ENCODE data around the gene FOXA3. TPM values are rescaled to one million over a fixed set of nuclear protein-coding genes. Genes with fewer than 3 reads are reported as not detected.

FOXA3 gene
- total RNA-seq, 2 experiments from 2014 or later, result 0.28 to 0.39 TPM

DNA sequence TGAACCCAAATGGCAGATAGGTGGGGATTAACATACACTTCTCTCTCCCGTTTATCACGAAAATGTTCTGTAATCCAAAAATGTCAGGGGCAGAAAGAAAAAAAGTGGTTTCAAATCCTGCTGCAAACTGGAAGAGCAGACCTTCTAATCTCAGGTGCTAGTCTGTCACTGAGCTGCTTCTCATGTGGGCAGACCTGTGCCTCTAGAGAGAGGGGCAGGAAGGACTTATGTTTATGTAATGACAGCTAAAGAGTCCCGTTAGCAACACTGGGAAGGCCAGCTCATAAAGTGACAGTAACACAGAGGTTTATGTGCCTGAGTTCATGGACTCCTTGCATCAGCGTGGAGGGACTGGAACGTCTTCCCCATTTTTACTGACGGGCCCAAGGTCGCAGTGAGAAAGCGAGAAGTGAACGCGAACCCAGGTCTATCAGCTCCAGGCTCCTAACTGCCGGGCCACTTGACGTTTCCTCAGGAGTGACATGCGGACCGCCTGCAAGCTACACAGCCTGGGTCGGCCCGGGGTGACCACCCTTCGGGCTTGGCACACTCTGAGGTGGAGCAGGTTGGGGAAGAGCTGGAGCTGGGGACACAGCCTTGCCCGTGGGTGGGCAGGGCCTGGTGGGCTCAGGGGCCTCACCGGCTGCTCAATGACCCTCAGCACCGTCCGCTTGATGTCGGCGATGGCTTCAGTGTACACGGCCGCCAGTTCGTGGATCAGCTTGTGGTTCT lies 39.4 kb upstream of the FOXA3 start:
- peaks cover 21% of the 10 kb centered on the region for H3K36me3 Mint-ChIP-seq
- H3K4me3 Mint-ChIP-seq, result no peak overlapping the region
- no peaks in the 10 kb centered on the region for H3K27me3 Mint-ChIP-seq
- H3K9me3 Mint-ChIP-seq, result no peaks in the 10 kb centered on the region
- no peak for DNase-seq
- H3K4me1 Mint-ChIP-seq, result peaks cover 3% of the 10 kb centered on the region
- no peak overlapping the region for H3K27ac Mint-ChIP-seq

DNA sequence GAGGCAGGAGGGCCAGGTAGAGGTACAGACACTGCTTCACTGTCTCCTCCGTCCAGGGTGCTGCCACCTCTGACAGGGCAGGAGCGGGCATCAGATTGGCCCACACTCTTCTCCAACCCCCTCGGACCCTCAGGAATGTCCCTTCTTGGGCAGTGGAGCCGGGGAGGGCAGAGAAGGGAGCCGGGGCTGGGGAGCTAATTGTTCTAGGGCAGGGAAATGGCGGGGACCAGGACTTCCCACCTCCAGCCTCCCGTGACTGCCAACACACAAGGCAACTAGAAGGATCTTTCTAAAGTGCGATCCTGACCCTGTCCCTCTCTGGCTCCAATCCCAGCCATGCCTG lies 38.9 kb upstream of the FOXA3 start:
- H3K9me3 Mint-ChIP-seq, result no peaks in the 10 kb centered on the region
- H3K27ac Mint-ChIP-seq, result no peak overlapping the region
- peaks cover 2% of the 10 kb centered on the region for H3K4me1 Mint-ChIP-seq
- H3K27me3 Mint-ChIP-seq, result no peaks in the 10 kb centered on the region
- DNase-seq, result no peak
- peaks cover 22% of the 10 kb centered on the region for H3K36me3 Mint-ChIP-seq
- H3K4me3 Mint-ChIP-seq, result no peak overlapping the region

DNA sequence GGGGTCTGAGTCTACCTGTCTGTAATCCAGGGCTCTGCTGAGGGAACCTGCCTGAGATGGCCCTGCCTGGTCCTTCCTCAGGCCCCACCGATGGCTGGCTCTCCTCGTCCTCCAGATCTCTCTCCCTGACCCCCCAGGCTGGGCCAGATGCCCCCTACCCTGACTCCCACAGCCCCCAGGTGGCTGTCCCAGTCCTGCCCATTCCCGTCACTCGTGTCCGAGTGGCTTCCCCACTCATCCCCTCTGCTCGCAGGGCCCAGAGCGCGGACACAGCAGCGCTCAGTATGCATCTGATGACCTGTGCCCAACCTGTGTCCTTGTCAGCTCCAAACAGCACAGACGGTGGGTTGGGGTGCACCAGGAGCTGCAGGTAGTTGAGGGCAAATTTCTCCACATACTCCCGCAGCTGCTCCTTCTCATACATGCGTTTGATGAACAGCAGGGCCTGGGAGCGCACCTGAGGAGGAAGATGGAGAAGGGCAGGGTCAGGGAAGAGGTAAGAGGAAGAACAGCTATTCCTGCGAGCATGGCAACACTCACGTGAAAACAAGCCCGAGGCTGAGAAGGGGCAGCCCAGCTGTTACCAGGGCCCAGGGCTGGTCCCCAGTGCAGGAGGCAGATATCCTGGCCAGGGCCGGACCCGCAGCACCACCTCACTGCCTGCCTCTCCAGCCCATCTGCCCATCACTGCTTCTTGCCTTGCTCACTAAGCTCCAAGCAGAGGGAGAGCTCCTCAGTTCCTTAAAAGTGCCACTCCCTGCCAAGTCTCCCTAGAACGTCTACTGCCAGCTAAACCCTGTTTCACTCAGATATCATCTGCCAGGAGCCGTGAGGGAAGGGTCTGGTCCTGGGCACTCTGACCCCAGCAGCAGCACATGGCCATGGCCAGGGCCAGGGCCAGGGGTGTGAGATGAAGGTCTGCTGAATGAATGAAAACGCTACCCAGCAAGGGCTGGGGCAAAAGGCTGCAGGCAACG lies 37.9 kb upstream of the FOXA3 start:
- no peak for DNase-seq
- peaks cover 1% of the 10 kb centered on the region for H3K4me1 Mint-ChIP-seq
- H3K9me3 Mint-ChIP-seq, result no peaks in the 10 kb centered on the region
- no peak overlapping the region for H3K27ac Mint-ChIP-seq
- no peaks in the 10 kb centered on the region for H3K27me3 Mint-ChIP-seq
- peaks cover 29% of the 10 kb centered on the region for H3K36me3 Mint-ChIP-seq
- no peak overlapping the region for H3K4me3 Mint-ChIP-seq

DNA sequence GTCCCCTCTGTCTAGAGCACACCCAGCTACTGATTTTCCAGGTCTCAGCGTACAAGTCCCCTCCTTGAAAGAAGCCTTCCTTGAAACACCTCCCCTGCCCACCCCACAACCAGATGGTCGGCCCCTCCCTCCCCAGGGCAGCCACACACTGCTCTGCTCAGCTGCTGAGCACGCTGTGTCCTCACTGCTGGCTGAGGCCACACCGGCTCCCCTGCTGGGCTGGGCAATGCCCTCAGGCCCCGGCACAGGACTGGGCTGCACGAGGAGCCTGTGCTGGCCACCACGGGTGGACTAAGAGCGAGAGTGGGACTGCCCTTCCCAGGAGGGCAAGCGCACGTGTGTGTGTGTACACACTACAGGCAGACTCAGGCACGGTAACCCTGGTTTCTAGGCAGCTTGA lies 37.2 kb upstream of the FOXA3 start:
- Mint-ChIP-seq H3K27ac (no peak overlapping the region), H3K36me3 (peaks cover 33% of the 10 kb centered on the region), H3K9me3 (no peaks in the 10 kb centered on the region), H3K4me3 (no peak overlapping the region), H3K27me3 (no peaks in the 10 kb centered on the region), H3K4me1 (peaks cover 3% of the 10 kb centered on the region)
- no peak for DNase-seq

DNA sequence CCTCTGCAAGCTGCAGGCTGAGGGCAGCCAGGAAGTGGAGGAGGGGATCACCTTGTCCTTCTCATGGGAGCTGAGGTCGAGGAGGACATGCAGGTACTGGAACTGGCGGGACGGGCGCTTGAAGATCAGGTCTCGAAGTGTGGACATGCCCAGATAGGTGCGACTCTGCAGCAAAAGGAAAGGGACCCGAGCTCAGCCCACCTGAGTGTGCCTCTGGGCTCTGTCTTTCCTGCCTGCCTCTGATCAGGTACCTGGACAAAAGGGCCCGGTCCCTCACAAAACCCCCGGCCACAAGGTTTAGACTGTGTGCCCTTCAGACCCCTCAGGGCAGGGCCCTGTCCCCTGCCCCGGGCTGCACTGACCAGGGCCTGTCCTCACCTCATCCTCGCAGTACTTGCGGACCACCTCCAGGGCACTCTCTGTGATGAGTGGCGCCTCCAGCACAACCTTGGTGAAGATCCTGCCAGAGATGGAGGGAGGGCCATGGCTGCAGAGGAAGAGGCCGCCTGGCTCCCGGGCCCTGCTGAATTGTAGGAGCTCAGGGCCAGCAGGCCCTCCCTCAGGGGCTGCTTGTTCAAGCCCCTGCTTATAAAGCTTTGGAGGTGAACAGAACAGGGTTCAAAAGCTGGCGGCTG lies 36.5 kb upstream of the FOXA3 start:
- no peaks in the 10 kb centered on the region for H3K9me3 Mint-ChIP-seq
- H3K4me3 Mint-ChIP-seq, result no peak overlapping the region
- peaks cover 38% of the 10 kb centered on the region for H3K36me3 Mint-ChIP-seq
- no peak for DNase-seq
- H3K4me1 Mint-ChIP-seq, result peaks cover 3% of the 10 kb centered on the region
- no peak overlapping the region for H3K27ac Mint-ChIP-seq
- no peaks in the 10 kb centered on the region for H3K27me3 Mint-ChIP-seq

DNA sequence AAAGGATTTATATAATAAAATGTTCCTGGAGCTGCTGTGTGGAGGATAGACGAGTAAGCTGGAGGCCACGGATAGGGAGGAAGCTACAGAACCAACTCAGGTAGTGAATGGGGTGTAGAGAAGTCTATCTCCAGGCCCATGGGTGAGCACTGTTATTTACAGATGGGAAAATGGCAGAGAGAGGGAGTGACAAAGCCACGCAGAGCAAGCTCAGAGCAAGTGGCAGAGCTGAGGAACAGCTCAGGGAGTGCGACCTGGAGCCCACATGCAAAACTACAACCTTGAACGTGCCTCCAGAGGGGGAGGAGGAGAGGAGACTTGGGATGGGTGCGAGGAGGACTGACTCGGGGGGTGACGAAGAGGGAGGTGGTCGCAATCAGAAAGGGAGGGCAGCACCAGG lies 35.6 kb upstream of the FOXA3 start:
- Mint-ChIP-seq H3K36me3 (peaks cover 38% of the 10 kb centered on the region), H3K4me3 (no peak overlapping the region), H3K27ac (no peak overlapping the region)

DNA sequence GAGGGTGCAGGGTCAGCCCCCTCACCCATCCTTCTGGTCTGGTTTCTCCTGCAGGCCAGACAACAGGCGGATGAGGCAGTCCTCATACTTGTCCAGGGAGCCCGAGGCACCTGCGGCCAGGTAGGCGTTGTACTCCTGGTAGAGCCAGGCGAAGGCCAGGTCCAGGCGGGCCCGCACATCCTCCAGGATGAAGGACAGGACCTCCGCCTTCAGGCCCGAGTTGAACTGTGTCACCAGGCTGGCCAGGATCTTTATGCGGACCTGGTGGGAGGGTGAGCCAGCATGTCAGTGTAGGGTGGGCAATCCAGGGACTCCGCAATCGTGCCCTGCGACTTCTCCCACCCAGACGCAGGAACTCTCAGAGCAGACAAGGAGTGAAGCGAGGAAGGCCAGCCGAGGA lies 35.2 kb upstream of the FOXA3 start:
- H3K4me3 Mint-ChIP-seq, result no peak overlapping the region
- DNase-seq, result no peak
- no peaks in the 10 kb centered on the region for H3K9me3 Mint-ChIP-seq
- H3K4me1 Mint-ChIP-seq, result peaks cover 3% of the 10 kb centered on the region
- no peaks in the 10 kb centered on the region for H3K27me3 Mint-ChIP-seq
- peaks cover 38% of the 10 kb centered on the region for H3K36me3 Mint-ChIP-seq
- H3K27ac Mint-ChIP-seq, result no peak overlapping the region

More for the DNA sequence above, 35.6 kb upstream of the FOXA3 start:
- Mint-ChIP-seq H3K4me1 (peaks cover 3% of the 10 kb centered on the region), H3K9me3 (no peaks in the 10 kb centered on the region), H3K27me3 (no peaks in the 10 kb centered on the region)
- no peak for DNase-seq

DNA sequence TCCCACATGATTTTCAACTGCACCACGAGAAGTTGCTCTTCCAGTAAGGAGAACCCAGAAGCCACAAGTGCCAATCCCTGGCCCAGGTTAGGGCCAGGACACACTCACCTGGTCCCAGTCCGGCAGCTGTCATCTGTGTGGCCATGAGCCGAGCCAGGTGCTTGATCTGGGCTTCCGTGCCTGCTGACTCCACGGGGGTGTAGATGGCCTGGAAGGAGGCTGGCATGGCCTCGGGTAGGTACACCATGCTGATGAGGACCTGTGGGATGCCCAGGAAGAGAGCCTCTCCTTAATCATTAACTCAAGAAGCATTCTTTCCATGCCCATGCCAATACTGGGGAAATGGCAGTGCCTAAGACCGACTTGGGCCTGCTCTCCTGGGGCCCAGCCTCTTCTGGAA lies 29.2 kb upstream of the FOXA3 start:
- DNase-seq, result no peak
- Mint-ChIP-seq H3K4me1 (peaks cover 2% of the 10 kb centered on the region), H3K9me3 (no peaks in the 10 kb centered on the region), H3K27me3 (no peaks in the 10 kb centered on the region), H3K36me3 (peaks cover 52% of the 10 kb centered on the region), H3K27ac (no peak overlapping the region), H3K4me3 (no peak overlapping the region)

DNA sequence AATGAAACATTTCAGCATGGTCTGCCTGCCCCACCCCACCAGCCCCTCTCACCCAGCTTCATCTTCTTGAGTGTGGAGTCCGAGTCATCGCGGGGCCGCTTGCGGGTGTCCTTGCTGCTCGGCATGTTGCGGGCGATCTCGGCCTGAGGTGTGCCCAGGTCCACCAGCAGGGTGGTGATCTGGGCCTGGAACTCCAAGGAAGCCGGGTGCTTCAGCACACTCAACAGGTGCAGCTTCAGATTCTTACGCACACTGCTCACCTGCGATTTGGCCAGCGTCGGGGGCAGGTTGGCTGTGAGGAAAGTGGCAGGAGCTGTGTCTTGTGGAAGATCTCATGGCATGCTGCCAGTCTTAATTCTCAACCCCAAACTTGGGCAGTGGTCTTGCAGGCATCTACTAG lies 21.9 kb upstream of the FOXA3 start:
- Mint-ChIP-seq H3K9me3 (no peaks in the 10 kb centered on the region), H3K4me3 (no peak overlapping the region)

DNA sequence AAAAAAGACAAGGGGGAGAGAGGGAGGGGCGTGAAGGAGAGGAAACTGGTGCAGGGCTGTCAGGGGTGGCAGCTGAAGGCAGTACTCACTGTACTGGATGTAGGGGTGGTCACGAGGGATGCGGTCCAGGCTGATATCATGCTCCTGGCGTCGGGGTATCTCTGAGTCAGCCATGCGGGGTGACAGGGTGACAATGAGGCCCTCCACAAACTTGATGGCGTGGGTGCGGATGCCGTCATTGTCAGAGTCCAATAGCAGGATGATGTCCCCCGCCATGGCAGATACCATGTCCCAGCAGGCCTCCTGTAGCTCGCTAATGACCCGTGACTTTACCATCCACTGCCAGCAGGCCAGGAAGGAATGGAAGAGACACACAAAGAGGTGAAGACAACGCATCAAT lies 16.5 kb upstream of the FOXA3 start:
- Mint-ChIP-seq H3K36me3 (peaks cover 28% of the 10 kb centered on the region), H3K27me3 (no peaks in the 10 kb centered on the region), H3K4me1 (no peaks in the 10 kb centered on the region), H3K4me3 (no peak overlapping the region), H3K9me3 (no peaks in the 10 kb centered on the region), H3K27ac (no peak overlapping the region)
- DNase-seq, result no peak

More for the DNA sequence above, 21.9 kb upstream of the FOXA3 start:
- Mint-ChIP-seq H3K36me3 (peaks cover 49% of the 10 kb centered on the region), H3K27me3 (no peaks in the 10 kb centered on the region), H3K4me1 (no peaks in the 10 kb centered on the region), H3K27ac (no peak overlapping the region)
- DNase-seq, result no peak

DNA sequence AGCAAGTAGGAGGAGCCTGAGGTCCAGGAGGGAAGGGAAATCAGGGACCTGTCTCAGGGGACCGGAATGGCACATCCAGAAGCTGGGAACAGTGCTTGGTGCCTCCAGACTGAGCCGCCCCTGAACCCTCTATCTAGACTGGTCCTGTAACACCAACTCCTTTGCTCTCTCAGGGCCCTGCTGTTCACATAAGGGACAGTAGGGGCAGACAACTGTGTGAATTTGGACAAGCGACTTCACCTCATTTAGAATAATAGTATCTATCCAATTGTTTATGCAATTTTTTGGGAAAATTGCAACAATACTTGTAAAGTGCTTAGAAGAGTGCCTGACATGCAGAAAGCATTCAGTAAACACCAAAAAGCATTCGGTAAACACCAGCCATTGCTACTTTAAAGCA lies 15.2 kb upstream of the FOXA3 start:
- Mint-ChIP-seq H3K27ac (no peak overlapping the region), H3K4me3 (no peak overlapping the region), H3K4me1 (no peaks in the 10 kb centered on the region), H3K27me3 (no peaks in the 10 kb centered on the region), H3K9me3 (no peaks in the 10 kb centered on the region), H3K36me3 (peaks cover 26% of the 10 kb centered on the region)
- DNase-seq, result no peak

DNA sequence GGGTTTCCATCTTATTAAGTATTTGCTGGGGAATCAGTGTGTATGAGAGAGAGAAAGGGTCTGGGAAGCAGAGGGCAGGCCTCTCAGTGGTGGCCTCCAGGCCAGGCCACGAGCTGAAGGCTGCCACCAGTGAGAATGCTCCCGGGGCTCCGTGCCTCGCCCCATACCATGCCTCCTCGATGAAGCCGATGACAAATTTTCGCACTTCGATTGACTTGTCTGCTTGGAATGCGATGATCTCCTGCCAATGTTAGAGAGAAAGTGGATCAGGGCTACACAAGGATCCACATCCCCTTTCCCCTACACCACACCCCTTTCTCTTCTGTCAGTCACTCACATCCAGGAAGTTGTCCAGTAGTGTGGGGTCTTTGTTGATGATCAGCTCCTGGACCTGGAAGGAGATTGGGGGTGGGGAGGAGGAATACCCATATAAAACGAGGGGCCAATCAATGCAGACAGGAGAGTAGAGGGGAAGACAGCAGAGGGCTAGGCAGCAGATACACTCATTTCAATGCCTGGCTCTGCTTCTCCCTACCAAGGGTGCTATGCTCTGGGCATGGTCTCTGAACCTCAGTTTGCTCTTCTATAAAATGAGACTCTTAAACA lies 11.9 kb upstream of the FOXA3 start:
- Mint-ChIP-seq H3K4me1 (peaks cover 3% of the 10 kb centered on the region), H3K27ac (no peak overlapping the region), H3K27me3 (no peaks in the 10 kb centered on the region), H3K36me3 (peaks cover 25% of the 10 kb centered on the region), H3K9me3 (no peaks in the 10 kb centered on the region), H3K4me3 (no peak overlapping the region)
- no peak for DNase-seq

DNA sequence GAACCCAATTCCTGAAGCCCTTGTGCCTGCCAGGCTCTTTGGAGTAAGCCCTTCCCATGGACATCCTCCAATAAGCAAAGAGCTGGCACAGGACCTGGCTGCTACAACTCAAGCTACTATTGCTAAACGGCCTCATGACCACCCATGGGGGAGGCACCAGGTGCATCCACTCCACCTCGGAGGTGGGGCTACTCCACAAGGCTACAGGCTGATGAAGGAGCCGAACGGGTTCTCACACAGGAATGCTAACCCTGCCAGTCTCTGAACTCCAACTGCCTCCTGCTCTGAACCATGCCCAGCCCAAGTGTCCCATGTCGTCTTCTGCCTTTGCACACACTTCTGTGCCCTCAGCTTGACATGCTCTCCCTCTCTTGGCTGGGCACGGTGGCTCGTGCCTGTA lies 11.1 kb upstream of the FOXA3 start:
- Mint-ChIP-seq H3K9me3 (no peaks in the 10 kb centered on the region), H3K27me3 (no peaks in the 10 kb centered on the region), H3K36me3 (peaks cover 21% of the 10 kb centered on the region), H3K4me1 (peaks cover 3% of the 10 kb centered on the region), H3K4me3 (no peak overlapping the region), H3K27ac (no peak overlapping the region)
- DNase-seq, result no peak

DNA sequence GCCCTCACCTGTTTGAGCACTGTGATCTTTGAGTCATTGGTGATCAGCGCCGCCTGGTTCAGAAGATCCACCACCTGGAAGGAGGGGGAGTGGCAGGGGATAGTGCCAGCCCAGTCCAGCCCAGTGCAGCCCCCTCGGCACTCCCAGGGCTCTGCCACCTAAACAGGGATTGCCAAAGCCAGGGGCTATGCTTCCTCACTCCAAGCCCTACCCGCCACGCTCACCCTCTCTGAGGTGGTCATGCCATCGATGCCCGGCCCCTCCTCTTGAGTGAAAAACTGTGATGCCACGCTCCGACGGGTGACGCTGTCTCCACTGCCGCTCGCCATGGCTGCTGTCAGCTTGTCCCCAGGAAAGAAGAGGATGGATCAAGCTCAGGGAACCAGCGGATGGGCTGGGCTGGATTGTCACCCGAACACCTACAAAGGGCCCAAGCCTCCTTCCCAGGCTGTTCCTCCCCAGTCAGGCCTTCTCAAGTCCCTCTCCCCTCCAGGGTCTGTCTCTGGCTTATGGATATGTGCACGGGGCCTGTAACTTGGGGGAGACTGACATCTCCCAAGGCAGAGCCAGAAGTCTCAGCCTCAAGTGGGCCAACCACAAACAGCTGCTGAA lies 9.9 kb upstream of the FOXA3 start:
- Mint-ChIP-seq H3K36me3 (peaks cover 28% of the 10 kb centered on the region), H3K9me3 (no peaks in the 10 kb centered on the region), H3K27me3 (no peaks in the 10 kb centered on the region), H3K27ac (no peak overlapping the region), H3K4me1 (peaks cover 3% of the 10 kb centered on the region), H3K4me3 (no peak overlapping the region)
- DNase-seq, result no peak
